ENCODE results near the gene UMODL1.

UMODL1 gene

GRCh38 chr21:42028766-42029425, 42.2 kb upstream of the UMODL1 start:
- Histone ChIP-seq H3K9me3 (ENCODE audit: control insufficient read depth, low read length) (no peaks in the 10 kb centered on the region), H3K4me2 (ENCODE audit: low read length) (no peak overlapping the region), H3K9ac (no peak overlapping the region), H3K79me2 (no peaks in the 10 kb centered on the region), H3K4me3 (ENCODE audit: low read depth, low read length) (no peak overlapping the region), H2AFZ (no peak overlapping the region), H3K27ac (no peak overlapping the region), H3K4me1 (no peaks in the 10 kb centered on the region), H3K27me3 (ENCODE audit: control insufficient read depth, insufficient read depth, low read length) (no peaks in the 10 kb centered on the region), H3K36me3 (ENCODE audit: control insufficient read depth, insufficient read depth, low read length) (no peaks in the 10 kb centered on the region)
- TF ChIP-seq CTCF (IDR thresholded peaks at IDR 0.05): no peak

GRCh38 chr21:42030311-42030710, 40.8 kb upstream of the UMODL1 start:
- no peak overlapping the region for H3K4me3 ChIP-seq (ENCODE audit: low read depth, low read length)
- H3K27me3 ChIP-seq (ENCODE audit: control insufficient read depth, insufficient read depth, low read length): no peaks in the 10 kb centered on the region
- no peak overlapping the region for H3K9ac ChIP-seq
- no peak overlapping the region for H2AFZ ChIP-seq
- no peak overlapping the region for H3K27ac ChIP-seq
- H3K36me3 ChIP-seq (ENCODE audit: control insufficient read depth, insufficient read depth, low read length): no peaks in the 10 kb centered on the region
- H3K4me1 ChIP-seq: no peaks in the 10 kb centered on the region
- no peak for TF ChIP-seq CTCF (IDR thresholded peaks at IDR 0.05)
- no peak overlapping the region for H3K4me2 ChIP-seq (ENCODE audit: low read length)
- no peaks in the 10 kb centered on the region for H3K9me3 ChIP-seq (ENCODE audit: control insufficient read depth, low read length)
- H3K79me2 ChIP-seq: no peaks in the 10 kb centered on the region

- no peak overlapping the region for H3K27ac ChIP-seq
- H3K4me1 ChIP-seq: no peaks in the 10 kb centered on the region
- TF ChIP-seq CTCF (IDR thresholded peaks at IDR 0.05): no peak
- H3K79me2 ChIP-seq: no peaks in the 10 kb centered on the region
- H2AFZ ChIP-seq: no peak overlapping the region
- no peaks in the 10 kb centered on the region for H3K27me3 ChIP-seq (ENCODE audit: control insufficient read depth, insufficient read depth, low read length)
- H3K4me3 ChIP-seq (ENCODE audit: low read depth, low read length): no peak overlapping the region
- H3K36me3 ChIP-seq (ENCODE audit: control insufficient read depth, insufficient read depth, low read length): no peaks in the 10 kb centered on the region
- H3K9me3 ChIP-seq (ENCODE audit: control insufficient read depth, low read length): no peaks in the 10 kb centered on the region
- H3K4me2 ChIP-seq (ENCODE audit: low read length): no peak overlapping the region
- H3K9ac ChIP-seq: no peak overlapping the region
Observed at GRCh38 chr21:42031241-42031640, 39.9 kb upstream of the UMODL1 start.

GRCh38 chr21:42031816-42032215, 39.3 kb upstream of the UMODL1 start:
- Histone ChIP-seq H3K27ac (no peak overlapping the region), H3K4me3 (ENCODE audit: low read depth, low read length) (no peak overlapping the region), H2AFZ (no peak overlapping the region), H3K4me2 (ENCODE audit: low read length) (no peak overlapping the region), H3K79me2 (no peaks in the 10 kb centered on the region), H3K9me3 (ENCODE audit: control insufficient read depth, low read length) (no peaks in the 10 kb centered on the region), H3K36me3 (ENCODE audit: control insufficient read depth, insufficient read depth, low read length) (no peaks in the 10 kb centered on the region), H3K4me1 (no peaks in the 10 kb centered on the region), H3K9ac (no peak overlapping the region), H3K27me3 (ENCODE audit: control insufficient read depth, insufficient read depth, low read length) (no peaks in the 10 kb centered on the region)
- no peak for TF ChIP-seq CTCF (IDR thresholded peaks at IDR 0.05)

GRCh38 chr21:42032266-42032665, 38.9 kb upstream of the UMODL1 start:
- no peaks in the 10 kb centered on the region for H3K27me3 ChIP-seq (ENCODE audit: control insufficient read depth, insufficient read depth, low read length)
- H3K9ac ChIP-seq: no peak overlapping the region
- no peak overlapping the region for H2AFZ ChIP-seq
- H3K36me3 ChIP-seq (ENCODE audit: control insufficient read depth, insufficient read depth, low read length): no peaks in the 10 kb centered on the region
- H3K27ac ChIP-seq: no peak overlapping the region
- H3K4me3 ChIP-seq (ENCODE audit: low read depth, low read length): no peak overlapping the region
- H3K4me2 ChIP-seq (ENCODE audit: low read length): no peak overlapping the region
- TF ChIP-seq CTCF (IDR thresholded peaks at IDR 0.05): no peak
- H3K4me1 ChIP-seq: no peaks in the 10 kb centered on the region
- H3K9me3 ChIP-seq (ENCODE audit: control insufficient read depth, low read length): no peaks in the 10 kb centered on the region
- no peaks in the 10 kb centered on the region for H3K79me2 ChIP-seq

Data from parathyroid adenoma (tissue), 2 donors.